ENCODE results near the gene ENTPD2.
"Not testable (repeated sequence)": the region's sequence is repeated elsewhere in the genome, so short reads cannot be mapped to it uniquely, and the experiment has no call there.

The ENTPD2 gene

DNA sequence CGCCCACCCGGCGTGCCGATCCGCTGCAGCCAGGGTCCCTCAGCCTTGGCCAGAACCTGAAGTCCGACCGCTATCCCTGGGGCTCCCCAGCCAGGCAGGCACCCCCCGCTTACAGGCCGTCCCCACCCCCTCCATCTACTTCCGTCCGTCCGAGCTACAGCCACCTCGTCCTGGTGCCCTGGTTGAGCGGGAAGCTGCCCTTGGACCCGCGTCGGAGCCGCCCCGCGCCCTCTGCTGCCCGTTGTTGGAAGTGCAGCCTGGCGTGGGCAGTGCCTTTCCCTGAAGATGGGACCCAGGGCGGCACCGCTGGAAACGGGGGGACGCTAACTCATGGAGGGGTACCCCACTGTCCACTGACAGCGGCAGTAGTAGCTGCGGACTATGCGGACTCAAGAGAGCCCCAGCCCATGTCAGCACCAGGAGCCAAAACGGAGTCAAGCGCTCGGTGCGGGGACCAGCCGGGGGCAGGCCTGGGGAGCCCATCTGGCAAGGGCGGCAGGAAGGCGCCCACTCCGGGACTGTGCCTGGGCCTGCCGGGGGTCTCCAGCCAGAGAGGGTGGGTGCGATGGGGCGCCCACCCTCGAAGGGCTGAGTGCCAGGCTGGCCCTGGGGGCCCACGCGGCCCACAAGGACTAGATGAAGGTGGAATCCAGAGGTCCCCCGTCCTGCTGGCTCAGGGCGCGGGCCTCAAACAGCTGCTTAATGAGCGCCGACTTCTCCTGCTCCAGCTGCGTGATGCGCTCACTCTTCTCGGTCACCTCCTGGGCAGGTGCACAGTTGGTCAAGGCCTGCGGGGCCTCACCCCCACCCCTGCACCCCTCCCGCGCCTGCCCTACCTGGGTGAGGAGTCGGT, 10.4 kb upstream of the ENTPD2 start:
- peak; percentile 48 for DNase-seq (ENCODE audit: low read depth)

DNA sequence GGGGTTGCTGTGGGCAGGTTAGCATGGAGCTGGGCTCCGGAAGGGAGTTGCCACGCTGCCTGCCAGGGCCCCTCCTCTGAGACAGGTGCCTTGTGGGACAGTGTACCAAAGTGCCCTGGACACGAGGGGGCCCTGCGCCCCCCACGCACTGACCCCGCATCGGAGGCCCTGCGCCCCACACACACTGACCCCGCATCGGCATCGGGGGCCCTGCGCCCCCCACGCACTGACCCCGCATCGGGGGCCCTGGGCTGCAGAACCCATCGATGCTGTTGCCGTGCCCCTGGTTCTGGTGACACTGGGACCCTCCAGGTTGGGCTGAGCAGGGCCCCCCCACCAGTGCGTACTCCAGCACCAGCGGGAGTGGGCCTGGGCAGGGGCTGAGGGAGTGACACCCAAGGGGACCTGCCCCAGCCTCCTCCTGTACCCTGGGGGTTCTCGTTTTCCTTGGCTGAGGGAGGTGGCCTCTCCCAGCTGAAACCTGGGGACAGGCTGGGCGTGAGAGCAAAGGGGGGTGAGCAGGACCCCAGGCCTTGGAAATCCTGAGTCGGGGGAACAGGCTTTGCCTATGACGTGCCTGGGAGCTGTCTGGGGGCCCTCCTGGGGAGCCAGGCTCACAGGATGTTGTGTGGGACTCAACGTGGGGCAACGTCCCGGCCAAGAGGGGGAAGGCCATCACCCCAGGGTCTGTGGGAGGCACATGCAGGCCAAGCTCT, 9.6 kb upstream of the ENTPD2 start:
- DNase-seq (ENCODE audit: low read depth), result no peak

DNA sequence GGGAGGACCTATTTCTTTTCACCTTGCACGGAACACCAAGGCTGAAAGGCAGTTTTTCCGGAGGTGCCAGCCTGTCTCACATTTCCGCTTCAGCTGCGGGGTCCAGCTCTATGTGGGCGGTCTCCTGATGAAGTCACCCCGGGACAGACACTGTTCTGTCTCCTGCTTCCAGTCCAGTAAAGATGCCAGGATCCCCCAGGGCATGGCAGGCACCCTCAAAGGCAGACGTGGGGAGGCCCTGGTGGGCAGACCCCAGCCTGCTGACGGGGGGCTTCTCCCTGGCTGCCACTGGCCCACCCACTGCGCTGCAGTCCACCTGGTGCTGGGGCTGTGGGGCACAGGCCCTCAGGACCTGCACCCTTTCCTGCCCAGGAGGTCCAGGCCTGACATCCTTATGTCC, 8.9 kb upstream of the ENTPD2 start:
- DNase-seq (ENCODE audit: low read depth), result not testable (repeated sequence)

DNA sequence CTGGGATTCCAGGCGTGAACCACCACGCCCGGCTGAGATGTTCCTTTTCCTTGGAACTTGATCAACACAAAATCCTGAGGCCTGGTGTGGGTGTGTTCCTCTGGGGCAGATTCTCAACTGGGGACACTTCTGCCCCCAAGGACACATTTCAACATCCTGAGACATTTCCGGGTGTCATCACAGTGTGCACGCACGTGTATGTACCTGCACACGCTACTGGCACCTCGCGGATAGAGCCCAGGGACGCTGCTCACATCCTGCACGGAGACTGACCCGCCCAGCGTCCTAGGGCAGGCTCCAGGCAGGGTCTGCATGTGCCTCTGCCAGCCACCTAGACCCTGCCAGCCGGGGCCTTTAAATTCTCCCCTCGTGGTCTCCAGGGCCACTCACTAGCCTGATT, 8.5 kb upstream of the ENTPD2 start:
- DNase-seq (ENCODE audit: low read depth), result no peak

GRCh38 chr9:137058521-137059234, 4.8 kb upstream of the ENTPD2 start:
- DNase-seq (ENCODE audit: low read depth), result no peak

DNA sequence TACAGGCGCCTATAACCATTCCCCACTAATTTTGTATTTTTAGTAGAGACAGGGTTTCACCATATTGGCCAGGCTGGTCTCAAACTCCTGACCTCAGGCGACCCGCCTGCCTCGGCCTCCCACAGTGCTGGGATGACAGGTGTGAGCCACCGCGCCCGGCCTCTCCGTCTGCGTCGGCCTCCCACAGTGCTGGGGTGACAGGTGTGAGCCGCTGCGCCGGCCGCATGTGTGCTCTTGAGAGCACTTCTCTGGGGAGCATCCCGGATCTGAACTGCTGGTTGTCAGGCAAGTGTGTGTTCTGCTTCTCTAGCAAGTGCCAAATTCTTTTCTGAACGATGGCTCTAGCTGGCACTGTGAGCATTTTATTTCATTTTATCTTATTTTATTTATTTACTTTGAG, 3.7 kb upstream of the ENTPD2 start:
- no peak for DNase-seq (ENCODE audit: low read depth)

- DNase-seq (ENCODE audit: low read depth), result no peak
Observed at GRCh38 chr9:137056739-137057415, 3.0 kb upstream of the ENTPD2 start.

GRCh38 chr9:137055385-137056364, 1.8 kb upstream of the ENTPD2 start:
- DNase-seq (ENCODE audit: low read depth), result no peak

DNA sequence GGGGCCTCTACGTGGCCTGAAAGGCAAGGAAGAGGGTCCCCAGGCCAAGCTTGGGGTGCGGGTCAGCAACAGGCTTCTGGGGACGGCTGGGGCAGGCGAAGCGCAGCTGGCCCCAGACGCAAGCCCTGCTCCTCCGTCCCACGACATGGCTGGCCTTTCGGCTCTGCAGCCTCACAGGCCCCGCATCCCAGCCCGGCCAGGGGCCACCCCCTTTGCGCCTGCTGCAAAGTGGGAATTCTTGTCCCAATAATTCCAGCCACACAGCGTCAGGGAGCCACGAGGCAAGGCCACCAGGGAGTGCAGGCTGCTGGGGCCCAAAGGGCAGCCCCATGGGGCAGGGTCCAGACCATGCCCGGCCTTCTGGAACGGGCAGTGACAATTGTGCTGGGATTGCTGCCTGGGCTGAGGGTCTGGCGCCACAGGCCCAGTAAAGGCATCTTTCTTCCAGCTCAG, 1.1 kb upstream of the ENTPD2 start:
- DNase-seq (ENCODE audit: low read depth), result no peak

GRCh38 chr9:137052998-137053943, 590 bp downstream of the ENTPD2 start:
- no peak for DNase-seq (ENCODE audit: low read depth)

DNA sequence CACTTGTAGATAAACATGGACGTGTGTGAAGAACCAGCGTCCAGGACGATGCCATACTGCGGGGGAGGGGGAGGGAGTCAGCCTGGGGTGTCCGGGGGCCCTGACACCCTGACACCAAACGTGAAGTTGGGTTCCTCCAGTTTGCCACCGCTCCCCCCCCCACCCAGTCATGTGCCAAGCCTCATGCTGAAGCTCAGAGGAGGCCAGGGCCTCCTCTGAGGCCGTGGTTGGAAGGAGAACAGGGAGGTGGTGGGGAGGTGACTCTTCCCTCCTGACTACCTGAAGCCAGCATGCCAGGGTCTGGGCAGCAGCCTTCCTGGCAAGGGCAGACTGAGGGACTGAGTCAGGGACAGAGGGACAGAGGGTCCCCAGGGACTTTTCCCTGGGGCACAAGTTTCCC, 1.6 kb downstream of the ENTPD2 start:
- no peak for DNase-seq (ENCODE audit: low read depth)

DNA sequence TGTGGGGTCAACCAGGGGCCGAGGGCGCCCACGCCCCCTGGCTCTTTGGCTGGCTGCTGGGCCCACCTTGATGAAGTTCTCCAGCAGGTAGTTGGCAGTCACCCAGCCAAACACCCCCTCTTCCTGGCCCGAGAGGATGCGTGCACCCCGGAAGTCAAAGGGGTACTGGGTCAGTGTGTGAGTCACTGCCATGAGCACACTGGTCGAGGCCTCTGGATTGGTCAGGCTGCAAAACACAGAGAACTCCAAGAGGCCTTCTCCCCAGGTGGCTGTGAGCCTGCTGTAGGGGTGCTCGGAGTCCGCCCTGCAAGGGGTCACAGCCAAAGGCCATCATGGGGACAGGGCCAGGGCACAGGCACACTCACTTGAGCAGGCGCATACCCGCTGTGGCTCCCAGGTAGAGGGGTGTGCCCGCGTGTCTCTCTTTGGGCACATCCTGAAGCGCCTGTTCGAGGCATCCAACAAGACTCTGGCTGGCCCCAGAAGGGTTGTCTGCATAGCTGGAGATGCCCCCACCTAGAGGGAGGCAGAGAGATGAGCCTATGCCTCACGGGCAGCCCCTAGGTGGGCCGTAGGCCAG, 2.6 kb downstream of the ENTPD2 start:
- no peak for DNase-seq (ENCODE audit: low read depth)

- DNase-seq (ENCODE audit: low read depth), result no peak
Observed at GRCh38 chr9:137050570-137050969, 3.3 kb downstream of the ENTPD2 start.

DNA sequence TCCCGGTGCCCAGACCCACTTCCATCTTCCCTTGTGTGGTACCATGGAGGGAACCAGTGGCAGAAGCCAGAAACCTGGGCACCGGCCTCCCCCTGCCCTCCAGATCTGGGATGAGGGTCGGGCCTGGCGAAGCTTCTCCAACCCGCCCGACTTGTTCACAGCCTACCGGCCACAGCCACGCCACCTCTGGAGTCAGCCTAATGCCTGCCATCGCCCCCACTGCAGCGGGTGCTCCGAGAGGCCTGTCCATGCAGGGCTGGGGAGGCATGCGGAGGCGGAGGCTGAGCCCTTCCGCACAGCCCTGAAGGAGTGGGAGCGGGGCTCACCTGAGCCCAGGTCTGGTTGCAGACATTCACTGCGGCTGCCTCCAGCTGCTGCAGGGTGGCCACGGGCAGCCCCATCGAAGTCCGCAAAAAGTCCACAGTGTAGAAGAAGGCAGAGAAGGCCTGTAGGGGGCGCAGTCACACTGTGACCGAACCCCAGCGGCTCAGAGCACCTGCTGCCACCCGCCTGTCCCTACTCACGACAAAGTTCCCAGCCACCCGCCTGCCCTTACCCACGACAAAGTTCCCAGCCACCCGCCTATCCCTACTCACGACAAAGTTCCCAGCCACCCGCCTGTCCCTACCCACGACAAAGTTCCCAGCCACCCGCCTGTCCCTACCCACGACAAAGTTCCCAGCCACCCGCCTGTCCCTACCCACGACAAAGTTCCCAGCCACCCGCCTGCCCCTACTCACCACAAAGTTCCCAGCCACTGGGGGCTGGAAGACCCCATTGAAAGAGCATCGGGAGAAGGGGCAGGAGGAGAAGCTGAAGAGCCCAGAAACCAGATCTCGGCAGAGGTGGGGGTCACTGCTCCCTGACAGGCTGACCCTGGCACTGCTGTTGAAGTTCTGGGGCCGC, 4.1 kb downstream of the ENTPD2 start:
- no peak for DNase-seq (ENCODE audit: low read depth)

DNA sequence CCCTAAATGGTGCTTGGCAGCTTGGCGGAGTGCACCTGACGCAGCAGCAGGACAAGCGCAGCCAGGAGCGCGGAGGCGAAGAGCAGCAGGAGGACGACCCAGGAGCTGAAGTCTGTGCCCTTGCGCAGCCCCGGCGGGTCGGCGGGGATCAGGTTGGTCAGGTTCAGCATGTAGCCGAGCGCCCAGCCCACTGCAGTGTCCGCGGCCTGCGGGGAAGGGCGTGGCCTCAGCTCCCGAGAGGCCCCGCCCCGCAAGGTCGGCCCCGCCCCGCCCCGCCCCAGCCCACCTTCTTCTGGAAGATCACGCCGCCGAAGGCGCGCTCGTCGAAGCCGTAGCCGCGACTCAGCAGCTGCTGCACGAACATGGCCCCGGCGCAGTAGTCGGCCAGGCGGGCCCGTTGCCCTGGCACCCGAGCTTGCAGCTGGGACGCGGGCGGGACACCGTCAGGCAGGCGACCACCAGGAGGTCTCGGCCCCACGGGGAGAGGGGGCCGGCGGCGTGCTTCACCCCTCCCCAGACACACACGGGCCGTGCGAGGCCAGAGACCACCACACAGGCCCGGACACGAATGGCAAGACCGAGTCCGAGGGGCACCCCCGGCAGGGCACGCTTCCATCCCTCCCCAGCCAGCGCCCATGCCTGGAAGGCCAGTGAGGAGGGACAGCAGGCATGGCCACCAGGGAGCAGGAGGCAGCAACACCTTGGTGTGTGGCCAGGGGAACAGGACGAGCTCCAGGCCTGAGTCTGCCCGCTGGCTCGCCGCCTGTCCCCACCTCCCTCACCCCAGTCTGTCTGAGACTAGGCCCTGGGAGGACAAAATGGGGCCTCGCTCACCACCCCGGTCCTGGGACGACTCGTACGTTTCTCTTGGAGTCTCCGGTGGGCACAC, 5.0 kb downstream of the ENTPD2 start:
- DNase-seq (ENCODE audit: low read depth), result no peak

- peak; percentile 68 for DNase-seq (ENCODE audit: low read depth)
Observed at GRCh38 chr9:137046088-137046787, 7.6 kb downstream of the ENTPD2 start, which contains the start of gene NPDC1. NPDC1 (minus strand) TSS chr9:137046177; CDS start chr9:137045989, 188 bp downstream.
